HepG2 (cell line): ENCODE results near the gene THAP10. TPM values are rescaled to one million over a fixed set of nuclear protein-coding genes. Genes with fewer than 3 reads are reported as not detected.

ENCODE experiments used
- ELF1 ChIP-seq: sonication (generic); formaldehyde crosslinking; IDR thresholded peaks from 2 replicates; pipeline ENCODE4 v1.4.0; 2020; ENCODE audit warnings: missing genetic modification reagents
- FOSL1 ChIP-seq: sonication (generic); formaldehyde crosslinking; IDR thresholded peaks from 2 replicates; pipeline ENCODE4 v1.9.0; 2021; ENCODE audit warnings: missing genetic modification reagents, borderline replicate concordance
- HOXA3 ChIP-seq: sonication (generic); formaldehyde crosslinking; IDR thresholded peaks from 2 replicates; pipeline ENCODE4 v1.5.0; 2020; ENCODE audit warnings: missing genetic modification reagents
- RBM22 ChIP-seq: fragments of 200-400 bp; formaldehyde crosslinking; optimal IDR thresholded peaks from 2 replicates; pipeline ENCODE3; 2017; ENCODE audit warnings: mild to moderate bottlenecking, low read length, moderate library complexity
- TMF1 ChIP-seq: sonication (generic); formaldehyde crosslinking; IDR thresholded peaks from 2 replicates; pipeline ENCODE4 v1.8.1; 2022; ENCODE audit warnings: low read depth, missing genetic modification reagents
- ZNF263 ChIP-seq: sonication (generic); formaldehyde crosslinking; IDR thresholded peaks from 2 replicates; pipeline ENCODE4 v1.4.0; 2020; ENCODE audit warnings: missing genetic modification reagents
- ZNF782 ChIP-seq: sonication (generic); formaldehyde crosslinking; IDR thresholded peaks from 2 replicates; pipeline ENCODE4 v1.4.0; 2020; ENCODE audit warnings: missing genetic modification reagents, mild to moderate bottlenecking, borderline replicate concordance
- polyA plus RNA-seq, 8 experiments: library from polyadenylated mRNA; depleted of rRNA in 3 of 8; stranded (reverse) in 7 of 8; unstranded in 1 of 8; fragments of >200 nt; fragmentation: Illumina TruSeq in 4 of 8; extraction: Trizol in 4 of 8; gene quantifications; 2 replicates each; pipeline versions ENCODE4 v1.2.1 to v1.2.3, GENCODE V29; 2011 to 2016; ENCODE audit warnings: low read depth in 4 of 8, missing spikeins in 1 of 8, mixed read lengths in 1 of 8; ENCODE audit not compliant: insufficient read depth in 1 of 8
- total RNA-seq, 5 experiments: library from RNA; depleted of rRNA; stranded (reverse); fragments of >200 nt; fragmentation: Illumina TruSeq; extraction: Trizol; gene quantifications; 2 replicates each; pipeline ENCODE4 v1.2.3, GENCODE V29; 2016; ENCODE audit warnings: low read depth in 1 of 5
- TF ChIP-seq, protein P1 (sequence below): sonication (generic); formaldehyde crosslinking; IDR thresholded peaks from 2 replicates; pipeline ENCODE4 v1.4.0; 2020; ENCODE audit warnings: missing genetic modification reagents, borderline replicate concordance
- TF ChIP-seq, protein P2 (sequence below): sonication (generic); formaldehyde crosslinking; IDR thresholded peaks from 2 replicates; pipeline ENCODE4 v1.5.1; 2020; ENCODE audit warnings: mild to moderate bottlenecking, missing genetic modification reagents
- TF ChIP-seq, protein P3 (sequence below): sonication (generic); formaldehyde crosslinking; IDR thresholded peaks from 2 replicates; pipeline ENCODE4 v1.9.0; 2021; ENCODE audit warnings: missing genetic modification reagents, mild to moderate bottlenecking, borderline replicate concordance

THAP10 gene
- total and polyA plus RNA-seq, 2 of the 13 experiments (the other 11 are each of a cell fraction or from before 2014, with no cell fraction given) = 0.64 to 0.69 TPM

DNA sequence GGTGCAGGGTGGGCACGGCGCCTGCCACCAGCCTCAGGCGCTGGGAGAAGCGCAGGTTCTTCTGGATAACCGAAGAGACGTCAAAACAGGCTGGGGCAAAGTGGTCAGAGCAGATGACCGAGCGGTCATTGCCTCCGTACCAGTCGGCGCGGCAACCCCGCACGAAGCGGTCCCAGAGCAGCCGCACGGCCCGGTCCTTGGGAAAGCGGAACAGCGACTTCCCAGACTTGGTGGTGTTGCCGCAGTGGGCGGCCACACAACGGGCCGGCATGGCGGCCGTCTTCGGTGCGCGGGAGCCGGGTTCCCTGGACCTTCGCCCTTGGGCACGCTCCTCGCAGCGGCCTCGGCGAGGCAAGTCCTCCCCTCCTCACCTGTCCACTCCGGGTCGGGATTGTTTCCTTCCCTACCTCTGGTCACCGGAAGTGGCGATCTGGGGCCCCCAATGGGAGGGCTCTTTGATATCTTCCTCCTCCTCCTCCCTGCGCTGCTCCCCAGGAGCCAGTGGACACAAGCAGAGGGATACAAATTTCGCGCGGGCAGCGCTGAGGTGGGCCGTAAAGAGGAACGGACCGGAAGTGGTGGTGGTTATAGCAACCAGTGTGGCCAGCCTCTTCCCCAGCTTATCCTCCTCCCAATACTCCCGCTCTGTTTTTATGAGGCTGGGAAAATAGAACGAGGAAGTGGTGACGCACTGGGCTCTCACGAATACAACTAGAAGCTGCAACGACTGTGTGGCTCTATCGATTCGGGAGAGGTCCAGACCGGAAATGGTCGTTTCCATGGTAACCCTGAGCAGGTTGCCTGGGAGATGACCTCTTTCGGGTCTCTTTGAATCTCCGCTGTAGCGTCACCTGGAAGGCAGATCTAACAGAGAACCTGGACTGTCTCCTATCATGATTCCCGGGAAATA is at the start of gene THAP10, which contains the start of gene LRRC49 (continued):
- TF ChIP-seq ZNF782 (CRISPR knock-in tag) = no peak
- TF ChIP-seq, protein P1, sequence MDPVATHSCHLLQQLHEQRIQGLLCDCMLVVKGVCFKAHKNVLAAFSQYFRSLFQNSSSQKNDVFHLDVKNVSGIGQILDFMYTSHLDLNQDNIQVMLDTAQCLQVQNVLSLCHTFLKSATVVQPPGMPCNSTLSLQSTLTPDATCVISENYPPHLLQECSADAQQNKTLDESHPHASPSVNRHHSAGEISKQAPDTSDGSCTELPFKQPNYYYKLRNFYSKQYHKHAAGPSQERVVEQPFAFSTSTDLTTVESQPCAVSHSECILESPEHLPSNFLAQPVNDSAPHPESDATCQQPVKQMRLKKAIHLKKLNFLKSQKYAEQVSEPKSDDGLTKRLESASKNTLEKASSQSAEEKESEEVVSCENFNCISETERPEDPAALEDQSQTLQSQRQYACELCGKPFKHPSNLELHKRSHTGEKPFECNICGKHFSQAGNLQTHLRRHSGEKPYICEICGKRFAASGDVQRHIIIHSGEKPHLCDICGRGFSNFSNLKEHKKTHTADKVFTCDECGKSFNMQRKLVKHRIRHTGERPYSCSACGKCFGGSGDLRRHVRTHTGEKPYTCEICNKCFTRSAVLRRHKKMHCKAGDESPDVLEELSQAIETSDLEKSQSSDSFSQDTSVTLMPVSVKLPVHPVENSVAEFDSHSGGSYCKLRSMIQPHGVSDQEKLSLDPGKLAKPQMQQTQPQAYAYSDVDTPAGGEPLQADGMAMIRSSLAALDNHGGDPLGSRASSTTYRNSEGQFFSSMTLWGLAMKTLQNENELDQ (CRISPR knock-in tag) = 0 out of 2 replicates have a peak, but pooled peaks have one; percentile 39
- peak; percentile 67; the same call in 1 of the 2 replicates for TF ChIP-seq ELF1 (CRISPR knock-in tag)
- TF ChIP-seq FOSL1 (CRISPR knock-in tag) = 0 out of 2 replicates have a peak, but pooled peaks have one; percentile 13
- no peak for TF ChIP-seq TMF1 (CRISPR knock-in tag)
- peak; percentile 48 for TF ChIP-seq RBM22
- peak; percentile 72 for TF ChIP-seq HOXA3
- TF ChIP-seq, protein P2, sequence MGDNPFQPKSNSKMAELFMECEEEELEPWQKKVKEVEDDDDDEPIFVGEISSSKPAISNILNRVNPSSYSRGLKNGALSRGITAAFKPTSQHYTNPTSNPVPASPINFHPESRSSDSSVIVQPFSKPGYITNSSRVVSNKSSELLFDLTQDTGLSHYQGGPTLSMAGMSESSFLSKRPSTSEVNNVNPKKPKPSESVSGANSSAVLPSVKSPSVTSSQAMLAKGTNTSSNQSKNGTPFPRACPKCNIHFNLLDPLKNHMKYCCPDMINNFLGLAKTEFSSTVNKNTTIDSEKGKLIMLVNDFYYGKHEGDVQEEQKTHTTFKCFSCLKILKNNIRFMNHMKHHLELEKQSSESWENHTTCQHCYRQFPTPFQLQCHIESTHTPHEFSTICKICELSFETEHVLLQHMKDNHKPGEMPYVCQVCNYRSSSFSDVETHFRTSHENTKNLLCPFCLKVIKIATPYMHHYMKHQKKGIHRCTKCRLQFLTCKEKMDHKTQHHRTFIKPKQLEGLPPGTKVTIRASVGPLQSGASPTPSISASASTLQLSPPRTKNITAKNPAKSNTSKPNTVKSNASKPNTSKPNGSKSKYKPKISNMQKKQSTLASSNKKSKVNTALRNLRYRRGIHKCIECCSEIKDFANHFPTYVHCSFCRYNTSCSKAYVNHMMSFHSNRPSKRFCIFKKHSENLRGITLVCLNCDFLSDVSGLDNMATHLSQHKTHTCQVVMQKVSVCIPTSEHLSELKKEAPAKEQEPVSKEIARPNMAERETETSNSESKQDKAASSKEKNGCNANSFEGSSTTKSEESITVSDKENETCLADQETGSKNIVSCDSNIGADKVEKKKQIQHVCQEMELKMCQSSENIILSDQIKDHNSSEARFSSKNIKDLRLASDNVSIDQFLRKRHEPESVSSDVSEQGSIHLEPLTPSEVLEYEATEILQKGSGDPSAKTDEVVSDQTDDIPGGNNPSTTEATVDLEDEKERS (CRISPR knock-in tag) = 0 out of 2 replicates have a peak, but pooled peaks have one; percentile 52
- TF ChIP-seq, protein P3, sequence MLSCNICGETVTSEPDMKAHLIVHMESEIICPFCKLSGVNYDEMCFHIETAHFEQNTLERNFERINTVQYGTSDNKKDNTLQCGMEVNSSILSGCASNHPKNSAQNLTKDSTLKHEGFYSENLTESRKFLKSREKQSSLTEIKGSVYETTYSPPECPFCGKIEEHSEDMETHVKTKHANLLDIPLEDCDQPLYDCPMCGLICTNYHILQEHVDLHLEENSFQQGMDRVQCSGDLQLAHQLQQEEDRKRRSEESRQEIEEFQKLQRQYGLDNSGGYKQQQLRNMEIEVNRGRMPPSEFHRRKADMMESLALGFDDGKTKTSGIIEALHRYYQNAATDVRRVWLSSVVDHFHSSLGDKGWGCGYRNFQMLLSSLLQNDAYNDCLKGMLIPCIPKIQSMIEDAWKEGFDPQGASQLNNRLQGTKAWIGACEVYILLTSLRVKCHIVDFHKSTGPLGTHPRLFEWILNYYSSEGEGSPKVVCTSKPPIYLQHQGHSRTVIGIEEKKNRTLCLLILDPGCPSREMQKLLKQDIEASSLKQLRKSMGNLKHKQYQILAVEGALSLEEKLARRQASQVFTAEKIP (CRISPR knock-in tag) = no peak
- TF ChIP-seq ZNF263 (CRISPR knock-in tag) = peak; percentile 79
